ENCODE results near the gene TCEAL3.
"Not testable (repeated sequence)": the region's sequence is repeated elsewhere in the genome, so short reads cannot be mapped to it uniquely, and the experiment has no call there.

Gene TCEAL3

GRCh38 chrX:103640401-103641155, 32.8 kb downstream of the TCEAL3 start:
- ChIA-PET CTCF (interaction anchor here (3.7 kb wide), 1 partner anchor 10 kb away, joined by 19 read pairs; no protein-coding TSS in a partner anchor), POLR2A (interaction anchor here (0.7 to 1.8 kb wide), 2 partner anchors 11 to 134 kb away, joined by 3 to 8 read pairs; no protein-coding TSS in a partner anchor)
- TF ChIP-seq SP1 (IDR thresholded peaks at IDR 0.05): no peak
- TF ChIP-seq L3MBTL2 (conservative IDR thresholded peaks at IDR 0.05): no peak
- TF ChIP-seq FOXK2 (IDR thresholded peaks at IDR 0.05): no peak
- no peak for TF ChIP-seq BHLHE40 (IDR thresholded peaks at IDR 0.05; ENCODE audit: borderline replicate concordance)
- no peak for TF ChIP-seq FOXM1 (IDR thresholded peaks at IDR 0.05; ENCODE audit: borderline replicate concordance)
- no peak for TF ChIP-seq FOXA1 (IDR thresholded peaks at IDR 0.05)
- no peak for TF ChIP-seq TARDBP (IDR thresholded peaks at IDR 0.05)
- no peak for TF ChIP-seq NFRKB (IDR thresholded peaks at IDR 0.05)
- TF ChIP-seq HDGF (IDR thresholded peaks at IDR 0.05; ENCODE audit: borderline replicate concordance): no peak
- TF ChIP-seq SUZ12 (IDR thresholded peaks at IDR 0.05): no peak
- no peak for TF ChIP-seq PKNOX1 (IDR thresholded peaks at IDR 0.05)
- no peak for TF ChIP-seq ZNF384 (IDR thresholded peaks at IDR 0.05)
- no peak for DNase-seq (ENCODE audit: extremely low spot score)

- DNase-seq (ENCODE audit: extremely low spot score): no peak
- TF ChIP-seq ELF4 (IDR thresholded peaks at IDR 0.05) (no peak), FOXK2 (IDR thresholded peaks at IDR 0.05) (no peak), HDGF (IDR thresholded peaks at IDR 0.05; ENCODE audit: borderline replicate concordance) (no peak), CTBP1 (IDR thresholded peaks at IDR 0.05; ENCODE audit: borderline replicate concordance) (no peak), FOXM1 (IDR thresholded peaks at IDR 0.05; ENCODE audit: borderline replicate concordance) (no peak), SUZ12 (IDR thresholded peaks at IDR 0.05) (no peak), ARNT (IDR thresholded peaks at IDR 0.05) (no peak), SP1 (IDR thresholded peaks at IDR 0.05) (no peak), ZNF384 (IDR thresholded peaks at IDR 0.05) (no peak), NFRKB (IDR thresholded peaks at IDR 0.05) (no peak), FOXA1 (IDR thresholded peaks at IDR 0.05) (no peak), L3MBTL2 (conservative IDR thresholded peaks at IDR 0.05) (no peak), BHLHE40 (IDR thresholded peaks at IDR 0.05; ENCODE audit: borderline replicate concordance) (no peak), LEF1 (IDR thresholded peaks at IDR 0.05; ENCODE audit: borderline replicate concordance) (no peak), TARDBP (IDR thresholded peaks at IDR 0.05) (no peak), PKNOX1 (IDR thresholded peaks at IDR 0.05) (no peak)
- ChIA-PET CTCF (interaction anchor here (0.7 to 2.5 kb wide), 2 partner anchors 14 to 115 kb away, joined by 3 to 8 read pairs; no protein-coding TSS in a partner anchor), POLR2A (no interaction called here)
Observed at GRCh38 chrX:103644125-103644524, 36.4 kb downstream of the TCEAL3 start.

GRCh38 chrX:103647630-103648029, 39.9 kb downstream of the TCEAL3 start:
- TF ChIP-seq ZNF384 (IDR thresholded peaks at IDR 0.05): no peak
- no peak for TF ChIP-seq TARDBP (IDR thresholded peaks at IDR 0.05)
- TF ChIP-seq LEF1 (IDR thresholded peaks at IDR 0.05; ENCODE audit: borderline replicate concordance): no peak
- no peak for TF ChIP-seq SP1 (IDR thresholded peaks at IDR 0.05)
- TF ChIP-seq ARNT (IDR thresholded peaks at IDR 0.05): no peak
- TF ChIP-seq FOXK2 (IDR thresholded peaks at IDR 0.05): no peak
- TF ChIP-seq ELF4 (IDR thresholded peaks at IDR 0.05): no peak
- TF ChIP-seq CTBP1 (IDR thresholded peaks at IDR 0.05; ENCODE audit: borderline replicate concordance): no peak
- no peak for TF ChIP-seq L3MBTL2 (conservative IDR thresholded peaks at IDR 0.05)
- no peak for TF ChIP-seq SUZ12 (IDR thresholded peaks at IDR 0.05)
- TF ChIP-seq NFRKB (IDR thresholded peaks at IDR 0.05): no peak
- TF ChIP-seq FOXA1 (IDR thresholded peaks at IDR 0.05): no peak
- TF ChIP-seq BHLHE40 (IDR thresholded peaks at IDR 0.05; ENCODE audit: borderline replicate concordance): no peak
- TF ChIP-seq FOXM1 (IDR thresholded peaks at IDR 0.05; ENCODE audit: borderline replicate concordance): no peak
- TF ChIP-seq PKNOX1 (IDR thresholded peaks at IDR 0.05): no peak
- no peak for TF ChIP-seq HDGF (IDR thresholded peaks at IDR 0.05; ENCODE audit: borderline replicate concordance)
- ChIA-PET POLR2A (no interaction called here), CTCF (no interaction called here)
- no peak for DNase-seq (ENCODE audit: extremely low spot score)

GRCh38 chrX:103651151-103651773, 43.5 kb downstream of the TCEAL3 start:
- no peak for TF ChIP-seq HDGF (IDR thresholded peaks at IDR 0.05; ENCODE audit: borderline replicate concordance)
- TF ChIP-seq L3MBTL2 (conservative IDR thresholded peaks at IDR 0.05): no peak
- no peak for TF ChIP-seq PKNOX1 (IDR thresholded peaks at IDR 0.05)
- TF ChIP-seq LEF1 (IDR thresholded peaks at IDR 0.05; ENCODE audit: borderline replicate concordance): no peak
- TF ChIP-seq TARDBP (IDR thresholded peaks at IDR 0.05): no peak
- no peak for TF ChIP-seq SP1 (IDR thresholded peaks at IDR 0.05)
- TF ChIP-seq FOXA1 (IDR thresholded peaks at IDR 0.05): no peak
- TF ChIP-seq ZNF384 (IDR thresholded peaks at IDR 0.05): no peak
- no peak for TF ChIP-seq SUZ12 (IDR thresholded peaks at IDR 0.05)
- TF ChIP-seq CTBP1 (IDR thresholded peaks at IDR 0.05; ENCODE audit: borderline replicate concordance): no peak
- TF ChIP-seq NFRKB (IDR thresholded peaks at IDR 0.05): no peak
- TF ChIP-seq ARNT (IDR thresholded peaks at IDR 0.05): no peak
- no peak for DNase-seq (ENCODE audit: extremely low spot score)
- ChIA-PET CTCF (no interaction called here), POLR2A (interaction anchor here (1.1 kb wide), 1 partner anchor 66 kb away, joined by 3 read pairs; the partner anchor contains the start of gene TCEAL4)

- CTCF ChIA-PET; DNase-seq (ENCODE audit: extremely low spot score): not testable (repeated sequence)
- POLR2A ChIA-PET: interaction anchor here (1.6 kb wide), 1 partner anchor 25 kb away, joined by 6 read pairs; no protein-coding TSS in a partner anchor
Observed at GRCh38 chrX:103655230-103656000, 47.7 kb downstream of the TCEAL3 start.
